Nucleus accumbens (tissue), 56 donors: ENCODE measurements around the gene RSRC1.
"Not testable (repeated sequence)": the region's sequence is repeated elsewhere in the genome, so short reads cannot be mapped to it uniquely, and the experiment has no call there.

Source experiments
- DNase-seq, 56 donors: peaks; one replicate each; lab custom pipeline; 2025; lab: John Stamatoyannopoulos, UW

Gene RSRC1

GRCh38 chr3:158308236-158308928 lies 198.5 kb downstream of the RSRC1 start:
- DNase-seq = no peak

- DNase-seq = no peak
Measured at GRCh38 chr3:158312560-158313141, 202.8 kb downstream of the RSRC1 start.

- no peak for DNase-seq
Measured at GRCh38 chr3:158313338-158313927, 203.5 kb downstream of the RSRC1 start.

DNA sequence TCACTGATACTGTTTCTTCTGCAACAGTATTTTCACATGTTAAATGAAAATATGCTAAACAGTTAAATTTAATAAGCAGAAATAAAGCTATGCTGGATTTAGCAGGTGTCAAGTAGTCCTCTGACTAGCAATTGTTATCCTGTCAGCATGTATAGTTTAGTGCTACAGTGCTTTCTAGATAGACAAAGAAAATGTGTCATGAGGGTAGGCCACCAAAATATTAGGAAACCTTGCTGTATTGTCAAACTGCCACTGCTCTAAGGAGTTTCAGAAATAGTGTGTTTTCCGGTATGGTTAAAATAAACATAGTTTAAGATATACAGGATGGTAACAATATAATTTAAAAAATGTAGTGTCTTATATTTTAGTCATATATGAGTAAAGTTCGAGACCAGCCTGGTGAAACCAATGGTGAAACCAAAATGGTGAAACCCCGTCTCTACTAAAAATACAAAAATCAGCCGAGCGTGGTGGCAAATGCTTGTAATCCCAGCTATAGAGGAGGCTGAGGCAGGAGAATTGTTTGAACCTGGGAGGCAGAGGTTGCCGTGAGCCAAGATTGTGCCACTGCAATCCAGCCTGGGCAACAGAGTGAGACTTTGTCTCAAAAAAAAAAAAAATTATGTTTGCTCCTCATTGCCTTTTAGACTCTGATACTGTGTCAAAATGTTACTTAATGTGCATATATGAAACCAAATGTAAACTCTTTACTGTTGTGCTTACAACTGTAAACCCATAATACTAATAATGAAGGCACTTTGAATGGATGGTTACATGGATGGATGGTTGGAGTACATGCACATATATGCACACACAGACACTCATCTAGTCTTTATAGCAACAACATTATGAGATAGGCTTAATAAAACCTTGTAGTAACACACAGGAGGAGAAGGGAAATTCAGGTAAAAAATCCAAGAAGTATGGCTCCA lies 204.8 kb downstream of the RSRC1 start:
- DNase-seq = no peak

GRCh38 chr3:158329696-158330441 lies 220.0 kb downstream of the RSRC1 start:
- DNase-seq = peak in 23 of 56 donors; percentile 1 to 46 (median 16)

- DNase-seq = peak in 1 of 56 donors; percentile 4
Measured at GRCh38 chr3:158330870-158331269, 221.0 kb downstream of the RSRC1 start.

DNA sequence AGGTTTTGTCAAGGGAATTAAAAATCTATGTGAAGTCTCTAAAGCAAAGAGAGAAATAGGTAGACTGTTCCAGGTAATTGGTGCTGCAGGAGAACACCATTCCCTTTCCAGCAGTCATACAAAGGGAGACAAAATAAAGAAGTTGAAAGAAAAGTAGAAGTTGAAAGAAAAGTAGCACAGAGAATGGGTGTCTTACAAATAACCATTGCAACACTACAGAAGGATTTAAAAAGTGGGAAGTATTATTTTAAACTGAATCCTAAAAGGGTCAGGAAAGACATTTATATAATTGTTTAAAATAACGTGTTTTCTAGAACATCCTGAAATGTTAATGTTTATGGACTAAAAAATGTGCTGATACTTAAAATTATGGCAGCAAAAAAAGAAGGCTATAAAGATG lies 223.8 kb downstream of the RSRC1 start:
- DNase-seq = no peak

GRCh38 chr3:158337110-158337509 lies 227.2 kb downstream of the RSRC1 start:
- no peak for DNase-seq

- no peak for DNase-seq
Measured at GRCh38 chr3:158339638-158340037, 229.7 kb downstream of the RSRC1 start.

DNA sequence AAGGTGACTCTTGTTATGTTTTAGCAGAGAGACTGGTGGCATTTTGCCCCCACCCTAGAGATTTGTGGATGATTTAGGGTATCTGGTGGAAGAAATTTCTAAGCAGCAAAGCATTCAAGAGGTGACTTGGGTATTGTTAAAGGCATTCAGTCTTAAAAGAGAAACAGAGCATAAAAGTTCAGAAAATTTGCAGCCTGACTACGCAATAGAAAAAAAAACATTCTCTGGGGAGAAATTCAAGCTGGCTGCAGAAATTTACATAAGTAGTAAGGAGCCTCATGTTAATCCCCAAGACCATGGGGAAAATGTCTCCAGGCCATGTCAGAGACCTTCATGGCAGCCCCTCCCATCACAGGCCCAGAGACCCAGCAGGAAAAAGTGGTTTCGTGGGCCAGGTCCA lies 231.1 kb downstream of the RSRC1 start:
- not testable (repeated sequence) for DNase-seq

- DNase-seq = no peak
Measured at GRCh38 chr3:158347966-158348365, 238.1 kb downstream of the RSRC1 start.

- DNase-seq = no peak
Measured at GRCh38 chr3:158350971-158351370, 241.1 kb downstream of the RSRC1 start.

- no peak for DNase-seq
Measured at GRCh38 chr3:158352551-158352950, 242.7 kb downstream of the RSRC1 start.

- no peak for DNase-seq
Measured at GRCh38 chr3:158354713-158355112, 244.8 kb downstream of the RSRC1 start.

GRCh38 chr3:158355623-158356588 lies 246.0 kb downstream of the RSRC1 start:
- DNase-seq = no peak

DNA sequence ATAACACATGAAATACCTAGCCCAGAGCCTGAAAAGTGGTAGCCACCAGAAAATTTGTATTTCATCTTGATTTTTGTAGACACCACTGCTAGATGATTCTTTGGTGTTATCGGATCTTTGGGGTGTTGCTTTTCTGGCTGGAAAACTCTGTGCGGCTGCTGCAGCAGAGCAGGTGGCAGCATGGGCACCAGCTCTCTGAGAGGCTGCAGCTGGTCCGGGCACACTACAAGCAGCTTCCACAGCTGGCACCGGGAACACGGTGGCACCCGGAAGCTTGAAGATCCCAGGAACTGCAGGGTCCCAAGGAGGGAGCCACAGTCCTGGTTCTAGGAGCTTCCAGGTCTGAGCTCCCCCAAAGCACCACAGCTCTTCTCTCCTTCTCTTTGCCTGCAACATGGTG lies 249.4 kb downstream of the RSRC1 start:
- no peak for DNase-seq

- no peak for DNase-seq
Measured at GRCh38 chr3:158360756-158361448, 251.0 kb downstream of the RSRC1 start.

DNA sequence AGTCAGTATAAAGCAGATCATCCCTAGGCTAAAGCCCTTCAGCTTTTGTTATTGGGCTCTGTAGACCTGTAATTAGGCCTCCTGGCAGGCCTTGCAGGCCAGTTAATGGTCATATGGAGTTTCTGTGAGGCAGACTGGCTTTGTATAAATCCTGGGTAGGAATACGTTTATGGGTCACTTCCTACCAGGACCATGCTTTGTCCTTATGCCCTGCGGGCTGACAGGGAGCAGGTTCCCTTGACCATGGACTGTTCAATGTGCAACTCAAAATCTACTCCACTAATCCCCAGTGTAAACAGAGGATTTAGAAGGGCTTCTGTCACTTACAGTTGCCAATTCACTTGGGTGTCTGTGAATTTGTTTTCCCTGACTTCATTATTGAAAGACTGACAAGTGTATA lies 258.4 kb downstream of the RSRC1 start:
- DNase-seq = no peak
